HepG2 (cell line): Measurements from ENCODE around the gene SAMD10. TPM values are rescaled to one million over a fixed set of nuclear protein-coding genes. Genes with fewer than 3 reads are reported as not detected.
A peak's percentile ranks its signal among the peaks of the same experiment; 100 is the strongest.

ENCODE experiments used
- AKAP8 ChIP-seq: sonication (generic); formaldehyde crosslinking; IDR thresholded peaks from 2 replicates; pipeline ENCODE4 v1.5.1; 2020; ENCODE audit warnings: mild to moderate bottlenecking, missing genetic modification reagents
- BRD4 ChIP-seq: sonication (generic); formaldehyde crosslinking; IDR thresholded peaks from 2 replicates; pipeline ENCODE4 v1.4.0; 2020; ENCODE audit warnings: missing genetic modification reagents
- FOXC1 ChIP-seq: sonication (generic); formaldehyde crosslinking; IDR thresholded peaks from 2 replicates; pipeline ENCODE4 v1.8.0; 2022; ENCODE audit warnings: mild to moderate bottlenecking, missing genetic modification reagents, borderline replicate concordance
- HHEX ChIP-seq: IDR thresholded peaks from 2 replicates; pipeline ENCODE4 v1.6.1; 2016; ENCODE audit warnings: control low read depth
- HMG20B ChIP-seq: conservative IDR thresholded peaks from 2 replicates; pipeline ENCODE4 v1.6.1; 2016; ENCODE audit warnings: missing genetic modification reagents, missing compliant biosample characterization
- HOXA5 ChIP-seq: sonication (generic); formaldehyde crosslinking; IDR thresholded peaks from 2 replicates; pipeline ENCODE4 v1.4.0; 2020; ENCODE audit warnings: missing genetic modification reagents
- LCORL ChIP-seq, 2 experiments: fragments of 450-650 bp in 1 of 2; sonication (generic) in 1 of 2; formaldehyde crosslinking in 1 of 2; IDR thresholded peaks; 2 replicates each; pipeline versions ENCODE4 v1.5.0 to v1.6.1; 2017 to 2020; ENCODE audit warnings: antibody characterized with exemption in 1 of 2, missing genetic modification reagents in 1 of 2
- NR2F6 ChIP-seq, 2 experiments: IDR thresholded peaks; 2 replicates each; pipeline ENCODE4 v1.6.1; 2016; ENCODE audit warnings: antibody characterized with exemption in 1 of 2, mild to moderate bottlenecking in 1 of 2
- PHF21A ChIP-seq: sonication (generic); formaldehyde crosslinking; IDR thresholded peaks from 2 replicates; pipeline ENCODE4 v1.5.0; 2020; ENCODE audit warnings: mild to moderate bottlenecking, missing genetic modification reagents
- RARA ChIP-seq: IDR thresholded peaks from 2 replicates; pipeline ENCODE4 v1.6.1; 2016; ENCODE audit warnings: missing genetic modification reagents, missing compliant biosample characterization
- RFX3 ChIP-seq: IDR thresholded peaks from 2 replicates; pipeline ENCODE4 v1.6.1; 2016; ENCODE audit warnings: missing biosample characterization, missing genetic modification reagents
- RFXANK ChIP-seq: IDR thresholded peaks from 2 replicates; pipeline ENCODE4 v1.6.1; 2016
- SMAD1 ChIP-seq: sonication (generic); formaldehyde crosslinking; IDR thresholded peaks from 2 replicates; pipeline ENCODE4 v1.4.0; 2020; ENCODE audit warnings: missing genetic modification reagents, low read depth, mild to moderate bottlenecking, borderline replicate concordance
- TCF12 ChIP-seq, 2 experiments: fragments of 450-650 bp in 1 of 2; sonication (generic) in 1 of 2; formaldehyde crosslinking in 1 of 2; IDR thresholded peaks; 2 replicates each; pipeline versions ENCODE4 v1.6.1 to v1.8.0; 2017 to 2022; ENCODE audit warnings: antibody characterized with exemption in 1 of 2, mild to moderate bottlenecking in 1 of 2, missing genetic modification reagents in 1 of 2, moderate library complexity in 1 of 2
- THAP7 ChIP-seq: sonication (generic); formaldehyde crosslinking; IDR thresholded peaks from 2 replicates; pipeline ENCODE4 v1.8.1; 2023; ENCODE audit warnings: mild to moderate bottlenecking, missing genetic modification reagents
- ZEB1 ChIP-seq: IDR thresholded peaks from 2 replicates; pipeline ENCODE4 v1.6.1; 2012; ENCODE audit warnings: mild to moderate bottlenecking, low read depth, inconsistent platforms; ENCODE audit not compliant: insufficient replicate concordance
- ZNF138 ChIP-seq: sonication (generic); formaldehyde crosslinking; IDR thresholded peaks from 2 replicates; pipeline ENCODE4 v1.5.0; 2020; ENCODE audit warnings: mild to moderate bottlenecking, low read depth, missing genetic modification reagents
- ZNF350 ChIP-seq: sonication (generic); formaldehyde crosslinking; IDR thresholded peaks from 2 replicates; pipeline ENCODE4 v1.4.0; 2020; ENCODE audit warnings: mild to moderate bottlenecking, low read depth, missing genetic modification reagents, borderline replicate concordance
- ZNF430 ChIP-seq: sonication (generic); formaldehyde crosslinking; IDR thresholded peaks from 2 replicates; pipeline ENCODE4 v1.9.0; 2021; ENCODE audit warnings: mild to moderate bottlenecking, missing genetic modification reagents
- ZNF775 ChIP-seq: sonication (generic); formaldehyde crosslinking; IDR thresholded peaks from 2 replicates; pipeline ENCODE4 v1.4.0; 2020; ENCODE audit warnings: missing genetic modification reagents, mild to moderate bottlenecking, moderate library complexity, borderline replicate concordance
- polyA plus RNA-seq, 8 experiments: library from polyadenylated mRNA; depleted of rRNA in 3 of 8; stranded (reverse) in 7 of 8; unstranded in 1 of 8; fragments of >200 nt; fragmentation: Illumina TruSeq in 4 of 8; extraction: Trizol in 4 of 8; gene quantifications; 2 replicates each; pipeline versions ENCODE4 v1.2.1 to v1.2.3, GENCODE V29; 2011 to 2016; ENCODE audit warnings: low read depth in 4 of 8, missing spikeins in 1 of 8, mixed read lengths in 1 of 8; ENCODE audit not compliant: insufficient read depth in 1 of 8
- total RNA-seq, 5 experiments: library from RNA; depleted of rRNA; stranded (reverse); fragments of >200 nt; fragmentation: Illumina TruSeq; extraction: Trizol; gene quantifications; 2 replicates each; pipeline ENCODE4 v1.2.3, GENCODE V29; 2016; ENCODE audit warnings: low read depth in 1 of 5
- TF ChIP-seq, protein P1 (sequence below): sonication (generic); formaldehyde crosslinking; IDR thresholded peaks from 2 replicates; pipeline ENCODE4 v1.4.0; 2020; ENCODE audit warnings: missing genetic modification reagents
- TF ChIP-seq, protein P2 (sequence below): sonication (generic); formaldehyde crosslinking; IDR thresholded peaks from 2 replicates; pipeline ENCODE4 v1.8.0; 2022; ENCODE audit warnings: low read depth, missing genetic modification reagents

Gene SAMD10
- total and polyA plus RNA-seq, 2 of the 13 experiments (the other 11 are each of a cell fraction or from before 2014, with no cell fraction given): 6.1 to 11.0 TPM

GRCh38 chr20:63979557-63980316 is at the start of gene SAMD10 (continued):
- TF ChIP-seq ZEB1 (peak; percentile 21), NR2F6 (IDR thresholded peaks at IDR 0.05) (no peak), NR2F6 (CRISPR knock-in tag; IDR thresholded peaks at IDR 0.05) (peak; percentile 30; the same call in 1 of the 2 replicates), RFX3 (CRISPR knock-in tag) (no peak), LCORL (IDR thresholded peaks at IDR 0.05) (no peak), LCORL (CRISPR knock-in tag; IDR thresholded peaks at IDR 0.05) (peak; percentile 31), TCF12 (IDR thresholded peaks at IDR 0.05) (no peak), TCF12 (CRISPR knock-in tag; IDR thresholded peaks at IDR 0.05) (0 out of 2 replicates have a peak, but pooled peaks have one; percentile 46), THAP7 (CRISPR knock-in tag) (no peak), FOXC1 (peak; percentile 77), HOXA5 (CRISPR knock-in tag) (no peak), HMG20B (CRISPR knock-in tag) (0 out of 2 replicates have a peak, but pooled peaks have one; percentile 46), RFXANK (CRISPR knock-in tag) (peak; percentile 50; the same call in 1 of the 2 replicates), ZNF350 (CRISPR knock-in tag) (peak; percentile 18; the same call in 1 of the 2 replicates), BRD4 (CRISPR knock-in tag) (peak; percentile 39; the same call in 1 of the 2 replicates), ZNF138 (CRISPR knock-in tag) (0 out of 2 replicates have a peak, but pooled peaks have one; percentile 20), AKAP8 (peak; percentile 47; the same call in 1 of the 2 replicates), ZNF775 (CRISPR knock-in tag) (no peak), RARA (CRISPR knock-in tag) (no peak), SMAD1 (CRISPR knock-in tag) (peak; percentile 89; the same call in 1 of the 2 replicates), ZNF430 (peak; percentile 38), PHF21A (CRISPR knock-in tag) (peak; percentile 66), HHEX (CRISPR knock-in tag) (no peak; the same call in 1 of the 2 replicates)
- TF ChIP-seq, protein P1, sequence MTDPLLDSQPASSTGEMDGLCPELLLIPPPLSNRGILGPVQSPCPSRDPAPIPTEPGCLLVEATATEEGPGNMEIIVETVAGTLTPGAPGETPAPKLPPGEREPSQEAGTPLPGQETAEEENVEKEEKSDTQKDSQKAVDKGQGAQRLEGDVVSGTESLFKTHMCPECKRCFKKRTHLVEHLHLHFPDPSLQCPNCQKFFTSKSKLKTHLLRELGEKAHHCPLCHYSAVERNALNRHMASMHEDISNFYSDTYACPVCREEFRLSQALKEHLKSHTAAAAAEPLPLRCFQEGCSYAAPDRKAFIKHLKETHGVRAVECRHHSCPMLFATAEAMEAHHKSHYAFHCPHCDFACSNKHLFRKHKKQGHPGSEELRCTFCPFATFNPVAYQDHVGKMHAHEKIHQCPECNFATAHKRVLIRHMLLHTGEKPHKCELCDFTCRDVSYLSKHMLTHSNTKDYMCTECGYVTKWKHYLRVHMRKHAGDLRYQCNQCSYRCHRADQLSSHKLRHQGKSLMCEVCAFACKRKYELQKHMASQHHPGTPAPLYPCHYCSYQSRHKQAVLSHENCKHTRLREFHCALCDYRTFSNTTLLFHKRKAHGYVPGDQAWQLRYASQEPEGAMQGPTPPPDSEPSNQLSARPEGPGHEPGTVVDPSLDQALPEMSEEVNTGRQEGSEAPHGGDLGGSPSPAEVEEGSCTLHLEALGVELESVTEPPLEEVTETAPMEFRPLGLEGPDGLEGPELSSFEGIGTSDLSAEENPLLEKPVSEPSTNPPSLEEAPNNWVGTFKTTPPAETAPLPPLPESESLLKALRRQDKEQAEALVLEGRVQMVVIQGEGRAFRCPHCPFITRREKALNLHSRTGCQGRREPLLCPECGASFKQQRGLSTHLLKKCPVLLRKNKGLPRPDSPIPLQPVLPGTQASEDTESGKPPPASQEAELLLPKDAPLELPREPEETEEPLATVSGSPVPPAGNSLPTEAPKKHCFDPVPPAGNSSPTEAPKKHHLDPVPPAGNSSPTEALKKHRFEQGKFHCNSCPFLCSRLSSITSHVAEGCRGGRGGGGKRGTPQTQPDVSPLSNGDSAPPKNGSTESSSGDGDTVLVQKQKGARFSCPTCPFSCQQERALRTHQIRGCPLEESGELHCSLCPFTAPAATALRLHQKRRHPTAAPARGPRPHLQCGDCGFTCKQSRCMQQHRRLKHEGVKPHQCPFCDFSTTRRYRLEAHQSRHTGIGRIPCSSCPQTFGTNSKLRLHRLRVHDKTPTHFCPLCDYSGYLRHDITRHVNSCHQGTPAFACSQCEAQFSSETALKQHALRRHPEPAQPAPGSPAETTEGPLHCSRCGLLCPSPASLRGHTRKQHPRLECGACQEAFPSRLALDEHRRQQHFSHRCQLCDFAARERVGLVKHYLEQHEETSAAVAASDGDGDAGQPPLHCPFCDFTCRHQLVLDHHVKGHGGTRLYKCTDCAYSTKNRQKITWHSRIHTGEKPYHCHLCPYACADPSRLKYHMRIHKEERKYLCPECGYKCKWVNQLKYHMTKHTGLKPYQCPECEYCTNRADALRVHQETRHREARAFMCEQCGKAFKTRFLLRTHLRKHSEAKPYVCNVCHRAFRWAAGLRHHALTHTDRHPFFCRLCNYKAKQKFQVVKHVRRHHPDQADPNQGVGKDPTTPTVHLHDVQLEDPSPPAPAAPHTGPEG: no peak; the same call in 1 of the 2 replicates
- TF ChIP-seq, protein P2, sequence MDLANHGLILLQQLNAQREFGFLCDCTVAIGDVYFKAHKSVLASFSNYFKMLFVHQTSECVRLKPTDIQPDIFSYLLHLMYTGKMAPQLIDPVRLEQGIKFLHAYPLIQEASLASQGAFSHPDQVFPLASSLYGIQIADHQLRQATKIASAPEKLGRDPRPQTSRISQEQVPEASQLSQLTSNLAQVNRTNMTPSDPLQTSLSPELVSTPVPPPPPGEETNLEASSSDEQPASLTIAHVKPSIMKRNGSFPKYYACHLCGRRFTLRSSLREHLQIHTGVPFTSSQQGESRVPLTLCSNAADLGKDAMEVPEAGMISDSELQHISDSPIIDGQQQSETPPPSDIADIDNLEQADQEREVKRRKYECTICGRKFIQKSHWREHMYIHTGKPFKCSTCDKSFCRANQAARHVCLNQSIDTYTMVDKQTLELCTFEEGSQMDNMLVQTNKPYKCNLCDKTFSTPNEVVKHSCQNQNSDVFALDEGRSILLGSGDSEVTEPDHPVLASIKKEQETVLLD: peak; percentile 43; the same call in 1 of the 2 replicates
